IMR-90 (cell line): Measurements from ENCODE around the gene SNX1. TPM values are rescaled to one million over a fixed set of nuclear protein-coding genes. Genes with fewer than 3 reads are reported as not detected.

ENCODE experiments used
- ATAC-seq: fragments of 200-7000 bp; cut with Tn5 transposase; 2 replicates; pipeline ENCODE4 v1.9.1; 2020; ENCODE audit warnings: low read depth, mild to moderate bottlenecking, moderate library complexity
- BruUV-seq: library from RNA; stranded (reverse); fragments of 400-500 nt; replicated peaks from 2 replicates; lab custom pipeline; 2021; lab: Mats Ljungman, UMichigan
- CTCF ChIA-PET: fragments of 300-600 bp; formaldehyde crosslinking; extraction: SDS; loops from one replicate; lab custom pipeline; 2021; ENCODE audit warnings: antibody characterized with exemption; lab: Yijun Ruan, JAX
- POLR2A ChIA-PET: fragments of 300-600 bp; sonication (Branson Sonifier 250); formaldehyde crosslinking; loops from one replicate; lab custom pipeline; 2022; ENCODE audit warnings: antibody characterized with exemption; ENCODE audit not compliant: unreplicated experiment; lab: Charles Lee
- DNase-seq: peaks from one replicate; pipeline ENCODE4 v3.0.0; 2013
- H2AFZ ChIP-seq: replicated peaks from 2 replicates; pipeline ENCODE3; 2013; ENCODE audit warnings: low read length, mild to moderate bottlenecking; ENCODE audit not compliant: poor library complexity
- H2AK5ac ChIP-seq: 2 replicates; pipeline ENCODE4 v1.6.1; 2013; ENCODE audit warnings: low read depth, low read length, inconsistent platforms
- H2AK9ac ChIP-seq: replicated peaks from 2 replicates; pipeline ENCODE3; 2013; ENCODE audit warnings: mild to moderate bottlenecking, low read depth, low read length, moderate library complexity; ENCODE audit not compliant: poor library complexity
- H2BK120ac ChIP-seq: 2 replicates; pipeline ENCODE4 v1.6.1; 2013; ENCODE audit warnings: low read depth, low read length, inconsistent platforms
- H2BK15ac ChIP-seq: 3 replicates; pipeline ENCODE4 v1.6.1; 2013; ENCODE audit warnings: low read depth, low read length, inconsistent platforms
- H2BK20ac ChIP-seq: 2 replicates; pipeline ENCODE4 v1.6.1; 2013; ENCODE audit warnings: low read depth, mild to moderate bottlenecking, inconsistent platforms, low read length, moderate library complexity
- H2BK5ac ChIP-seq: 2 replicates; pipeline ENCODE4 v1.6.1; 2013; ENCODE audit warnings: mild to moderate bottlenecking, low read depth, low read length, inconsistent platforms; ENCODE audit not compliant: poor library complexity, severe bottlenecking
- H3K14ac ChIP-seq: replicated peaks from 2 replicates; pipeline ENCODE4 v1.6.1; 2013; ENCODE audit warnings: low read depth, low read length, inconsistent platforms
- H3K18ac ChIP-seq: 2 replicates; pipeline ENCODE4 v1.6.1; 2013; ENCODE audit warnings: low read depth, low read length, control low read depth
- H3K23ac ChIP-seq: 2 replicates; pipeline ENCODE4 v1.6.1; 2013; ENCODE audit warnings: low read depth, low read length, inconsistent platforms
- H3K27ac ChIP-seq: 2 replicates; pipeline ENCODE4 v1.5.1; 2013; ENCODE audit warnings: mild to moderate bottlenecking, control low read depth, low read length; ENCODE audit not compliant: insufficient read depth
- H3K27me3 ChIP-seq: 2 replicates; pipeline ENCODE4 v1.6.1; 2013; ENCODE audit warnings: low read length; ENCODE audit not compliant: control insufficient read depth, insufficient read depth
- H3K36me3 ChIP-seq: 2 replicates; pipeline ENCODE4 v1.6.1; 2013; ENCODE audit warnings: low read length, mixed read lengths; ENCODE audit not compliant: control insufficient read depth, insufficient read depth
- H3K4ac ChIP-seq: 2 replicates; pipeline ENCODE4 v1.6.1; 2013; ENCODE audit warnings: low read depth, low read length, inconsistent platforms
- H3K4me1 ChIP-seq: 2 replicates; pipeline ENCODE4 v1.6.1; 2013; ENCODE audit warnings: low read length, mixed read lengths; ENCODE audit not compliant: control insufficient read depth, insufficient read depth
- H3K4me2 ChIP-seq: 2 replicates; pipeline ENCODE4 v1.6.1; 2013; ENCODE audit warnings: low read depth, mild to moderate bottlenecking, control low read depth, low read length, moderate library complexity
- H3K4me3 ChIP-seq: 2 replicates; pipeline ENCODE4 v1.5.1; 2013; ENCODE audit warnings: low read depth, mild to moderate bottlenecking, control low read depth, low read length, moderate library complexity; ENCODE audit not compliant: insufficient read depth
- H3K56ac ChIP-seq: 2 replicates; pipeline ENCODE4 v1.6.1; 2013; ENCODE audit warnings: low read length, inconsistent platforms; ENCODE audit not compliant: insufficient read depth; ENCODE audit errors: extremely low read depth
- H3K79me1 ChIP-seq, 2 experiments: 2 replicates each; pipeline ENCODE4 v1.6.1; 2013; ENCODE audit warnings: low read length in 2 of 2, inconsistent platforms in 1 of 2, low read depth in 1 of 2
- H3K9ac ChIP-seq: 2 replicates; pipeline ENCODE4 v1.6.1; 2013; ENCODE audit warnings: low read depth, low read length, control low read depth
- H3K9me1 ChIP-seq: 2 replicates; pipeline ENCODE4 v1.6.1; 2013; ENCODE audit warnings: low read length, inconsistent platforms; ENCODE audit not compliant: insufficient read depth
- H3K9me3 ChIP-seq: 2 replicates; pipeline ENCODE4 v1.6.1; 2013; ENCODE audit warnings: low read length; ENCODE audit not compliant: control insufficient read depth, insufficient read depth
- H4K20me1 ChIP-seq: 2 replicates; pipeline ENCODE4 v1.6.1; 2013; ENCODE audit warnings: low read length, inconsistent platforms; ENCODE audit not compliant: insufficient read depth
- H4K5ac ChIP-seq: 2 replicates; pipeline ENCODE4 v1.6.1; 2013; ENCODE audit warnings: mild to moderate bottlenecking, low read depth, low read length, control low read depth
- H4K8ac ChIP-seq, 2 experiments: 2 replicates each; pipeline ENCODE4 v1.6.1; 2013; ENCODE audit warnings: low read depth in 2 of 2, low read length in 2 of 2, control low read depth in 1 of 2, inconsistent platforms in 1 of 2
- H4K91ac ChIP-seq: 2 replicates; pipeline ENCODE4 v1.6.1; 2013; ENCODE audit warnings: low read depth, low read length, inconsistent platforms; ENCODE audit not compliant: insufficient read depth
- BHLHE40 ChIP-seq: fragments of 150-350 bp; IDR thresholded peaks from 2 replicates; pipeline ENCODE4 v1.6.1; 2016; ENCODE audit warnings: mild to moderate bottlenecking, low read depth, low read length
- CEBPB ChIP-seq: IDR thresholded peaks from 2 replicates; pipeline ENCODE4 v1.6.1; 2012; ENCODE audit warnings: low read depth, low read length, improper control_type of control experiment
- CHD1 ChIP-seq: IDR thresholded peaks from 2 replicates; pipeline ENCODE4 v1.6.1; 2012; ENCODE audit warnings: low read depth, low read length, improper control_type of control experiment
- CTCF ChIP-seq: conservative IDR thresholded peaks from 2 replicates; pipeline ENCODE4 v1.5.1; 2012; ENCODE audit warnings: mild to moderate bottlenecking, low read depth, low read length, improper control_type of control experiment
- MAZ ChIP-seq: IDR thresholded peaks from 2 replicates; pipeline ENCODE4 v1.6.1; 2012; ENCODE audit warnings: low read depth, mild to moderate bottlenecking, low read length, improper control_type of control experiment, moderate library complexity, borderline replicate concordance
- NFE2L2 ChIP-seq: fragments of 150-350 bp; IDR thresholded peaks from 2 replicates; pipeline ENCODE4 v1.6.1; 2016; ENCODE audit warnings: low read depth, mild to moderate bottlenecking, low read length
- POLR2A ChIP-seq: IDR thresholded peaks from 2 replicates; pipeline ENCODE4 v1.6.1; 2012; ENCODE audit warnings: mild to moderate bottlenecking, low read depth, low read length
- RAD21 ChIP-seq: IDR thresholded peaks from 2 replicates; pipeline ENCODE4 v1.6.1; 2012; ENCODE audit warnings: low read length, improper control_type of control experiment
- RCOR1 ChIP-seq: IDR thresholded peaks from 2 replicates; pipeline ENCODE4 v1.6.1; 2012; ENCODE audit warnings: mild to moderate bottlenecking, low read length, improper control_type of control experiment; ENCODE audit not compliant: insufficient replicate concordance
- RFX5 ChIP-seq: IDR thresholded peaks from 2 replicates; pipeline ENCODE4 v1.8.0; 2012; ENCODE audit warnings: low read depth, mild to moderate bottlenecking, low read length, moderate library complexity
- SMC3 ChIP-seq: fragments of 150-350 bp; IDR thresholded peaks from 2 replicates; pipeline ENCODE4 v1.6.1; 2016; ENCODE audit warnings: low read depth, mild to moderate bottlenecking, antibody characterized with exemption, low read length, moderate library complexity
- WGBS, 2 experiments: methylation state at CpG; one replicate each; pipeline versions ENCODE4 v1.1.5 to v1.1.7; 2013; ENCODE audit warnings: missing lambda C conversion rate in 2 of 2; ENCODE audit not compliant: insufficient read length in 1 of 2; ENCODE audit errors: extremely low coverage in 2 of 2; 5-methylcytosine and 5-hydroxymethylcytosine counted together
- dilution Hi-C: fragments of 300-500 bp; cut with HindIII; formaldehyde crosslinking; loops from one replicate; pipeline ENCODE4 v1.14.3; 2018; ENCODE audit warnings: low sequenced_read_pairs; ENCODE audit not compliant: unreplicated experiment
- in situ Hi-C: fragments of 300-500 bp; cut with MboI; formaldehyde crosslinking; loops from 3 replicates; pipeline ENCODE4 v1.14.3; 2019; ENCODE audit warnings: low sequenced_read_pairs, inconsistent platforms, mixed read lengths
- intact Hi-C: fragments of 100-400 bp; cut with micrococcal nuclease; formaldehyde crosslinking; loops from 2 replicates; pipeline ENCODE4 v1.10.0; 2022
- polyA plus RNA-seq, 3 experiments: library from polyadenylated mRNA; depleted of rRNA; stranded (reverse); fragments of >200 nt; gene quantifications; 2 replicates each; pipeline ENCODE4 v1.2.3, GENCODE V29; 2012; ENCODE audit warnings: low replicate concordance in 1 of 3
- total RNA-seq: library from RNA; depleted of rRNA; stranded (reverse); fragments of >200 nt; gene quantifications from 2 replicates; pipeline ENCODE4 v1.2.3, GENCODE V29; 2012
- TF ChIP-seq, protein P1 (sequence below): fragments of 150-350 bp; IDR thresholded peaks from 2 replicates; pipeline ENCODE4 v1.6.1; 2017; ENCODE audit warnings: mild to moderate bottlenecking, antibody characterized with exemption, low read length, low read depth

Gene SNX1
- total and polyA plus RNA-seq, 2 of the 4 experiments (the other 2 are of a cell fraction) = 35.3 to 72.3 TPM

- no peak overlapping the region for H3K18ac ChIP-seq
- CTCF ChIA-PET = interaction anchor here (0.7 kb wide), 1 partner anchor 22 kb away, joined by 3 read pairs; no protein-coding TSS in a partner anchor
- H2BK5ac ChIP-seq = no peak overlapping the region
- H3K9ac ChIP-seq = no peak overlapping the region
- H4K20me1 ChIP-seq = 0 out of 2 replicates have a peak, but pooled peaks cover 5% of the 10 kb centered on the region
- in situ Hi-C loops (no loop called here), intact Hi-C loops (no loop called here), dilution Hi-C loops (no loop called here)
- H3K27me3 ChIP-seq = no peaks in the 10 kb centered on the region
- POLR2A ChIA-PET = interaction anchor here (0.5 kb wide), 1 partner anchor 27 kb away, joined by 3 read pairs; no protein-coding TSS in a partner anchor
- H3K4me1 ChIP-seq = no peaks in the 10 kb centered on the region; the same call in 1 of the 2 replicates
- no peak overlapping the region for H3K27ac ChIP-seq
- peaks cover 20% of the 10 kb centered on the region for H3K9me1 ChIP-seq
- no peak overlapping the region for H3K4ac ChIP-seq
- H2AK5ac ChIP-seq = no peak overlapping the region
- DNase-seq = no peak
- H4K91ac ChIP-seq = no peak overlapping the region
- H2AK9ac ChIP-seq = no peak overlapping the region
- H2AFZ ChIP-seq = no peak overlapping the region
- no peak for ATAC-seq
- no peak overlapping the region for H2BK120ac ChIP-seq
- TF ChIP-seq BHLHE40 (no peak), MAZ (no peak), RCOR1 (no peak), CHD1 (no peak), SMC3 (no peak), NFE2L2 (no peak), CEBPB (no peak), POLR2A (no peak), CTCF (no peak), RAD21 (no peak), RFX5 (no peak)
- TF ChIP-seq, protein P1, sequence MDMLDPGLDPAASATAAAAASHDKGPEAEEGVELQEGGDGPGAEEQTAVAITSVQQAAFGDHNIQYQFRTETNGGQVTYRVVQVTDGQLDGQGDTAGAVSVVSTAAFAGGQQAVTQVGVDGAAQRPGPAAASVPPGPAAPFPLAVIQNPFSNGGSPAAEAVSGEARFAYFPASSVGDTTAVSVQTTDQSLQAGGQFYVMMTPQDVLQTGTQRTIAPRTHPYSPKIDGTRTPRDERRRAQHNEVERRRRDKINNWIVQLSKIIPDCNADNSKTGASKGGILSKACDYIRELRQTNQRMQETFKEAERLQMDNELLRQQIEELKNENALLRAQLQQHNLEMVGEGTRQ = no peak
- H3K56ac ChIP-seq = no peak overlapping the region
- no peak overlapping the region for H3K4me3 ChIP-seq
- H3K9me3 ChIP-seq = no peaks in the 10 kb centered on the region
- H2BK15ac ChIP-seq = no peak overlapping the region
- no peak overlapping the region for H4K5ac ChIP-seq
- 92% methylated on average over 1 of the region's 7 CpGs; no CpG with 5 or more reads in 1 of the 2 experiments for WGBS, 2 experiments
- no TSS peak for BruUV-seq
- H2BK20ac ChIP-seq = no peak overlapping the region
- H3K79me1 ChIP-seq = peaks cover 2 to 24% of the 10 kb centered on the region in 2 experiments; a peak in 2 of 4 replicates
- H3K14ac ChIP-seq = no peak overlapping the region
- peaks cover 69% of the 10 kb centered on the region for H3K36me3 ChIP-seq
- H3K4me2 ChIP-seq = no peak overlapping the region
- no peak overlapping the region for H4K8ac ChIP-seq
- no peak overlapping the region for H3K23ac ChIP-seq
These were observed 35.8 kb downstream of the SNX1 start for GRCh38 chr15:64131547-64131946.
